K562 (cell line): ENCODE results near the gene GVQW3. TPM values are rescaled to one million over a fixed set of nuclear protein-coding genes. Genes with fewer than 3 reads are reported as not detected.
A peak's percentile ranks its signal among the peaks of the same experiment; 100 is the strongest.

Experiments used
- CREM ChIP-seq: IDR thresholded peaks from 2 replicates; pipeline ENCODE4 v1.6.1; 2014; ENCODE audit warnings: antibody characterized with exemption, low read depth
- HDAC1 ChIP-seq, 2 experiments: fragments of 450-650 bp; IDR thresholded peaks; 2 replicates each; pipeline ENCODE4 v1.6.1; 2016 to 2017; ENCODE audit warnings: inconsistent platforms in 1 of 2, mild to moderate bottlenecking in 1 of 2, moderate library complexity in 1 of 2
- HLTF ChIP-seq: fragments of 450-650 bp; IDR thresholded peaks from 2 replicates; pipeline ENCODE4 v1.6.1; 2016
- KLF6 ChIP-seq: fragments of 250-450 bp; sonication (Bioruptor Pico); IDR thresholded peaks from 2 replicates; pipeline ENCODE4 v1.4.0; 2020; ENCODE audit warnings: mild to moderate bottlenecking, moderate library complexity, borderline replicate concordance
- MBD2 ChIP-seq: sonication (generic); IDR thresholded peaks from 2 replicates; pipeline ENCODE4 v1.6.1; 2016; ENCODE audit warnings: low read depth, borderline replicate concordance
- PHTF2 ChIP-seq: fragments of 250-450 bp; sonication (Bioruptor Pico); IDR thresholded peaks from 2 replicates; pipeline ENCODE4 v1.5.0; 2021; ENCODE audit warnings: mild to moderate bottlenecking
- RUNX1 ChIP-seq: sonication (generic); IDR thresholded peaks from 2 replicates; pipeline ENCODE4 v1.6.1; 2016; ENCODE audit warnings: antibody characterized with exemption, low read depth
- SIRT6 ChIP-seq: IDR thresholded peaks from one replicate; pipeline ENCODE4 v1.6.1; 2012; ENCODE audit warnings: low read depth, mild to moderate bottlenecking, control low read depth, inconsistent platforms, low read length, moderate library complexity
- ZNF212 ChIP-seq: fragments of 450-650 bp; formaldehyde crosslinking; IDR thresholded peaks from 2 replicates; pipeline ENCODE4 v1.4.0; 2020; ENCODE audit warnings: mild to moderate bottlenecking
- ZNF384 ChIP-seq: IDR thresholded peaks from 2 replicates; pipeline ENCODE4 v1.6.1; 2012; ENCODE audit warnings: low read depth, low read length, improper control_type of control experiment
- ZNF431 ChIP-seq: sonication (generic); formaldehyde crosslinking; IDR thresholded peaks from 2 replicates; pipeline ENCODE4 v1.8.0; 2022; ENCODE audit warnings: mild to moderate bottlenecking, missing genetic modification reagents
- polyA plus RNA-seq, 8 experiments: library from polyadenylated mRNA; depleted of rRNA in 4 of 8; stranded (reverse) in 5 of 8; unstranded in 3 of 8; fragments of >200 nt; fragmentation: Nextera tagmentation in 2 of 8; fragmentation: Illumina TruSeq in 1 of 8; extraction: Ambion mirVana in 2 of 8; extraction: Trizol in 1 of 8; gene quantifications; 2 replicates each; pipeline versions ENCODE4 v1.2.1 to v1.2.3, GENCODE V29; 2011 to 2014; ENCODE audit warnings: inconsistent platforms in 1 of 8, missing spikeins in 1 of 8
- total RNA-seq, 7 experiments: library from RNA; depleted of rRNA in 6 of 7; stranded (reverse); fragments of >200 nt in 6 of 7; fragmentation: Illumina TruSeq in 2 of 7; extraction: Trizol in 2 of 7; gene quantifications; 2 replicates each; pipeline versions ENCODE4 v1.2.1 to v1.2.3, GENCODE V29; 2011 to 2021; ENCODE audit warnings: low replicate concordance in 1 of 7
- TF ChIP-seq, protein P1 (sequence below): fragments of 450-650 bp; IDR thresholded peaks from 2 replicates; pipeline ENCODE4 v1.6.1; 2016; ENCODE audit warnings: borderline replicate concordance
- TF ChIP-seq, protein P2 (sequence below), 2 experiments: IDR thresholded peaks; 2 replicates each; pipeline ENCODE4 v1.6.1; 2011; ENCODE audit warnings: borderline replicate concordance in 1 of 2, control low read depth in 1 of 2, low read depth in 1 of 2, low read length in 1 of 2, mild to moderate bottlenecking in 1 of 2, mixed read lengths in 1 of 2, moderate library complexity in 1 of 2; ENCODE audit not compliant: insufficient read depth in 1 of 2, insufficient read length in 1 of 2, poor library complexity in 1 of 2, severe bottlenecking in 1 of 2; ENCODE audit errors: extremely low read depth in 1 of 2
- TF ChIP-seq, protein P3 (sequence below): sonication (generic); formaldehyde crosslinking; IDR thresholded peaks from 2 replicates; pipeline ENCODE4 v1.8.1; 2023; ENCODE audit warnings: mild to moderate bottlenecking, missing genetic modification reagents
- TF ChIP-seq, protein P4 (sequence below): fragments of 450-650 bp; formaldehyde crosslinking; IDR thresholded peaks from 2 replicates; pipeline ENCODE4 v1.4.0; 2020; ENCODE audit warnings: mild to moderate bottlenecking, mixed read lengths
- TF ChIP-seq, protein P5 (sequence below), 2 experiments: IDR thresholded peaks in 1 of 2; conservative IDR thresholded peaks in 1 of 2; 2 replicates each; pipeline ENCODE4 v1.6.1; 2016; ENCODE audit warnings: low read depth in 2 of 2, mild to moderate bottlenecking in 1 of 2, missing compliant biosample characterization in 1 of 2, missing genetic modification characterization in 1 of 2, moderate library complexity in 1 of 2

The GVQW3 gene
- total and polyA plus RNA-seq, 9 of the 15 experiments (the other 6 are each of a cell fraction or from before 2014, with no cell fraction given), result 0.66 to 5.7 (median 2.1) TPM

DNA sequence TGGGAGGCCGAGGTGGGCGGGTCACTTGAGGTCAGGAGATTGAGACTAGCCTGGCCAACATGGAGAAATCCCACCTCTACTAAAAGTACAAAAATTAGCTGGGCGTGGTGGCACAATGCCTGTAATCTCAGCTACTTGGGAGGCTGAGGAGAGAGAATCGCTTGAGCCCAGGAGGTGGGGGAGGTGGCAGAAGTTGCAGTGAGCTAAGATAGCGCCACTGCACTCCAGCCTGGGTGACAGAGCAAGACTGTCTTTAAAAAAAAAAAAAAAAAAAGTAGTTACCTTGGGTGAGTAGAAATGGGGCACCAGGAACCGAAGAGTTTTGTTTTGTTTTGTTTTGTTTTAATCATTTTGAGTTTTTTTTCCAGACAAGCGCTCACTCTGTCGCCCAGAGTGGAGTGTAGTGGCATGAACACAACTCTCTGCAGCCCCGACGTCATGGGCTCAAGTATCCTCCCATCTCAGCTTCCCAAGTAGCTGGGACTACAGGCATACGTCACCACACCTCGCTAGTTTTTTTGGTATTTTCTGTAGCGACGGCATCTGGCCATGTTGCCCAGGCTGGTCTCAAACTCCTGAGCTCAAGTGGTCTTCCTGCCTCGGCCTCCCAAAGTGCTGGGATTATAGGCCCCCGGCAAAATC is 16.0 kb upstream of the GVQW3 start (continued):
- TF ChIP-seq, protein P1, sequence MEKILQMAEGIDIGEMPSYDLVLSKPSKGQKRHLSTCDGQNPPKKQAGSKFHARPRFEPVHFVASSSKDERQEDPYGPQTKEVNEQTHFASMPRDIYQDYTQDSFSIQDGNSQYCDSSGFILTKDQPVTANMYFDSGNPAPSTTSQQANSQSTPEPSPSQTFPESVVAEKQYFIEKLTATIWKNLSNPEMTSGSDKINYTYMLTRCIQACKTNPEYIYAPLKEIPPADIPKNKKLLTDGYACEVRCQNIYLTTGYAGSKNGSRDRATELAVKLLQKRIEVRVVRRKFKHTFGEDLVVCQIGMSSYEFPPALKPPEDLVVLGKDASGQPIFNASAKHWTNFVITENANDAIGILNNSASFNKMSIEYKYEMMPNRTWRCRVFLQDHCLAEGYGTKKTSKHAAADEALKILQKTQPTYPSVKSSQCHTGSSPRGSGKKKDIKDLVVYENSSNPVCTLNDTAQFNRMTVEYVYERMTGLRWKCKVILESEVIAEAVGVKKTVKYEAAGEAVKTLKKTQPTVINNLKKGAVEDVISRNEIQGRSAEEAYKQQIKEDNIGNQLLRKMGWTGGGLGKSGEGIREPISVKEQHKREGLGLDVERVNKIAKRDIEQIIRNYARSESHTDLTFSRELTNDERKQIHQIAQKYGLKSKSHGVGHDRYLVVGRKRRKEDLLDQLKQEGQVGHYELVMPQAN, result no peak
- TF ChIP-seq HDAC1 (IDR thresholded peaks at IDR 0.05) (peak in 1 of 2 experiments; percentile 81; a peak in 2 of 4 replicates), KLF6 (CRISPR knock-in tag) (no peak), HLTF (no peak), ZNF384 (peak; percentile 91), SIRT6 (no peak), CREM (peak; percentile 73), PHTF2 (CRISPR knock-in tag) (no peak), ZNF212 (CRISPR knock-in tag) (no peak), MBD2 (no peak), ZNF431 (CRISPR knock-in tag) (no peak), RUNX1 (no peak)
- TF ChIP-seq, protein P2, sequence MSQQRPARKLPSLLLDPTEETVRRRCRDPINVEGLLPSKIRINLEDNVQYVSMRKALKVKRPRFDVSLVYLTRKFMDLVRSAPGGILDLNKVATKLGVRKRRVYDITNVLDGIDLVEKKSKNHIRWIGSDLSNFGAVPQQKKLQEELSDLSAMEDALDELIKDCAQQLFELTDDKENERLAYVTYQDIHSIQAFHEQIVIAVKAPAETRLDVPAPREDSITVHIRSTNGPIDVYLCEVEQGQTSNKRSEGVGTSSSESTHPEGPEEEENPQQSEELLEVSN (IDR thresholded peaks at IDR 0.05; ENCODE audit: borderline replicate concordance in 1 of 2, extremely low read depth in 1 of 2, insufficient read depth in 1 of 2, insufficient read length in 1 of 2, low read depth in 1 of 2, low read length in 1 of 2, poor library complexity in 1 of 2, severe bottlenecking in 1 of 2), result no peak
- TF ChIP-seq, protein P3, sequence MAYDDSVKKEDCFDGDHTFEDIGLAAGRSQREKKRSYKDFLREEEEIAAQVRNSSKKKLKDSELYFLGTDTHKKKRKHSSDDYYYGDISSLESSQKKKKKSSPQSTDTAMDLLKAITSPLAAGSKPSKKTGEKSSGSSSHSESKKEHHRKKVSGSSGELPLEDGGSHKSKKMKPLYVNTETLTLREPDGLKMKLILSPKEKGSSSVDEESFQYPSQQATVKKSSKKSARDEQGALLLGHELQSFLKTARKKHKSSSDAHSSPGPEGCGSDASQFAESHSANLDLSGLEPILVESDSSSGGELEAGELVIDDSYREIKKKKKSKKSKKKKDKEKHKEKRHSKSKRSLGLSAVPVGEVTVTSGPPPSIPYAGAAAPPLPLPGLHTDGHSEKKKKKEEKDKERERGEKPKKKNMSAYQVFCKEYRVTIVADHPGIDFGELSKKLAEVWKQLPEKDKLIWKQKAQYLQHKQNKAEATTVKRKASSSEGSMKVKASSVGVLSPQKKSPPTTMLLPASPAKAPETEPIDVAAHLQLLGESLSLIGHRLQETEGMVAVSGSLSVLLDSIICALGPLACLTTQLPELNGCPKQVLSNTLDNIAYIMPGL (CRISPR knock-in tag), result no peak
- TF ChIP-seq, protein P4, sequence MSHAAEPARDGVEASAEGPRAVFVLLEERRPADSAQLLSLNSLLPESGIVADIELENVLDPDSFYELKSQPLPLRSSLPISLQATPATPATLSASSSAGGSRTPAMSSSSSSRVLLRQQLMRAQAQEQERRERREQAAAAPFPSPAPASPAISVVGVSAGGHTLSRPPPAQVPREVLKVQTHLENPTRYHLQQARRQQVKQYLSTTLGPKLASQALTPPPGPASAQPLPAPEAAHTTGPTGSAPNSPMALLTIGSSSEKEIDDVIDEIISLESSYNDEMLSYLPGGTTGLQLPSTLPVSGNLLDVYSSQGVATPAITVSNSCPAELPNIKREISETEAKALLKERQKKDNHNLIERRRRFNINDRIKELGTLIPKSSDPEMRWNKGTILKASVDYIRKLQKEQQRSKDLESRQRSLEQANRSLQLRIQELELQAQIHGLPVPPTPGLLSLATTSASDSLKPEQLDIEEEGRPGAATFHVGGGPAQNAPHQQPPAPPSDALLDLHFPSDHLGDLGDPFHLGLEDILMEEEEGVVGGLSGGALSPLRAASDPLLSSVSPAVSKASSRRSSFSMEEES (CRISPR knock-in tag), result no peak
- TF ChIP-seq, protein P5, sequence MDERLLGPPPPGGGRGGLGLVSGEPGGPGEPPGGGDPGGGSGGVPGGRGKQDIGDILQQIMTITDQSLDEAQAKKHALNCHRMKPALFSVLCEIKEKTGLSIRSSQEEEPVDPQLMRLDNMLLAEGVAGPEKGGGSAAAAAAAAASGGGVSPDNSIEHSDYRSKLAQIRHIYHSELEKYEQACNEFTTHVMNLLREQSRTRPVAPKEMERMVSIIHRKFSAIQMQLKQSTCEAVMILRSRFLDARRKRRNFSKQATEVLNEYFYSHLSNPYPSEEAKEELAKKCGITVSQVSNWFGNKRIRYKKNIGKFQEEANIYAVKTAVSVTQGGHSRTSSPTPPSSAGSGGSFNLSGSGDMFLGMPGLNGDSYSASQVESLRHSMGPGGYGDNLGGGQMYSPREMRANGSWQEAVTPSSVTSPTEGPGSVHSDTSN (CRISPR knock-in tag; IDR thresholded peaks at IDR 0.05; ENCODE audit: low read depth), result no peak
- TF ChIP-seq, protein P5 (tag; conservative IDR thresholded peaks at IDR 0.05; ENCODE audit: low read depth), result no peak
